HUDEP-2 (cell line): Measurements from ENCODE around the gene TBX10.
A peak's percentile ranks its signal among the peaks of the same experiment; 100 is the strongest.
"Not testable (repeated sequence)": the region's sequence is repeated elsewhere in the genome, so short reads cannot be mapped to it uniquely, and the experiment has no call there.

Experiments used
- DNase-seq, 76 experiments: peaks; one replicate each; lab custom pipeline; 2025; ENCODE audit not compliant: unreplicated experiment in 76 of 76; lab: John Stamatoyannopoulos, UW

Gene TBX10

DNA sequence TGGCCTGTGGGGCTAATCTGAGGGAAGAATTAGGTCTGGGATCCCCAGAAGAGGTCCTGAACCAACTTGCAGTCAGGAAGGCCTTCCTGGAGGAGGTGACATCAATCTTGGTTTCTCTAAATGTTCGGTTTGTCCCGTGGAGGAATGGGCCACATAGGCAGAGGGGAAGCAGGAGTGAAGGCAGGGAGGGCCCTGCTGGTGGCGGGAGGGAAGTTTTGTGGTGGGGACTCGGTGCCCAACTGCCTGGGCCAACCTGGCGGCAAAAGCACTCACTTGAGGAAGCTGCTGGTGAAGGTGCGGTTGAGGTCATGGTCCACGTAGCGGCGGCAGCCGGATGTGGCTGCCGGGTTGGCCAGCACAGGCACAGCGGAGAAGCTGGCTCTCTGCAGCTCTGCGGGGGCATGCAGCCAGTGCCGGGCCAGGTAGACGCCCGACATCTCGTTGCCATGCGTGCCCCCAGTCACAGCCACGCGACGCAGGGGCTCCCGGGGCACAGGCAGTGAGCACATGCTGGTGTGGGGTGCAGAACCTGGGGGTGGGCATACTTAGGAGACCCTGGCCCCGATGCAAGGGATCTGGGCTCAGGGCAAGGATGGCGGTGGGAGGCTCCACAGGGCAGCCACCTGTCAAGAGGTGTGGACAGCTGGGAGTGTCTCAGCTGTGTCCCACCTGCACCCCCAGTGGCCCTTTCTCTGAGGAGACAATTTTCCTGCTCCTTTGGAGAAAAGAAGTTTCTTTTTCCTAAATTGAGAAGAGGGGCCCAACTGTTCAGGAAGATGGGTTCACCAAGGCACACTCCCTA, 7.2 kb upstream of the TBX10 start:
- no peak for DNase-seq

DNA sequence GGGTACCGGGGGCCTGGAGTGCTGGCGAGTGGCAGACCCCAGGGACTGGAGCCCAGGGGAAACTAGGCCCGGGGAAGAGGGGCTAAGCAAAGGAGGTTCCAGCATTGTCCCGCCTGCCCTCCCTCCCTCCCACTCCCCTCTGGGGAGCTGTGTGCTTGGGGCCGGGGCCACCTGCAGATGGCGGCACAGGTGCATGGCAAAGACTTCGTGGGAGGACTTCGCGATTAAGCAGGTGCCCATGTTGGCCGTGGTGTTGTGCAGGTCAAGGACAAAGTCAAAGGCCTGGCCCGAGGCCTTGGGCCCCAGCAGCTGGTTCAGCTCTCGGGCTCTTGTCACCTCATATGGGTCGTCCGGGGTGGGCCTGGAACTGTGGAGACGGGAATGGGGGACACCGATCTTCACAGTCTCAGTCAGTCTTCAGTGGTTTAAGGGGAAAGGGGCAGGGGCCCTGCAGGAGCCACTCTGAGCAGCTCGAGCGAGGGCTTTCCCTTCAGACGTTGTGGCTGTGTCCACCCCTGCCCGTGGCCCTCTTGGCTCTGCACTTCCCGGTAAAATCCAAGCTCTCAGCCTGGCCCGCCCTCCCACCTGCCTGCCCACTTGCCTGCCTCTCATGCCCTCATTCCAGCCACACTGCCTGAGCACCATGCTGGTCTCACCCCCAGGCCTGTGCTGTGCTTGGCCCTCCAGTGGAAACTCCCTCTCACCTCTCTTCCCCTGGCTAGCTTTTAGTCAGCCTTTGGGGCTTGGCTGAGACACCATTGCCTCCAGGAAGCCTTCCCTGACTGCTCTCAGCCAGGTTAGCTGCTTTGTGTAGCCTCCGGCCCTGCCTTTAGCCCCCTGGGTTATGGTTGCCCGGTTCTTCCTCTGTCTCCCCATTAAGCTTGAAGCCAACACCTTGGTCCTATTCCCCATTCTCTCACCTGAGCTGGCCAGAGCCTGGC, 6.2 kb upstream of the TBX10 start:
- no peak for DNase-seq

DNA sequence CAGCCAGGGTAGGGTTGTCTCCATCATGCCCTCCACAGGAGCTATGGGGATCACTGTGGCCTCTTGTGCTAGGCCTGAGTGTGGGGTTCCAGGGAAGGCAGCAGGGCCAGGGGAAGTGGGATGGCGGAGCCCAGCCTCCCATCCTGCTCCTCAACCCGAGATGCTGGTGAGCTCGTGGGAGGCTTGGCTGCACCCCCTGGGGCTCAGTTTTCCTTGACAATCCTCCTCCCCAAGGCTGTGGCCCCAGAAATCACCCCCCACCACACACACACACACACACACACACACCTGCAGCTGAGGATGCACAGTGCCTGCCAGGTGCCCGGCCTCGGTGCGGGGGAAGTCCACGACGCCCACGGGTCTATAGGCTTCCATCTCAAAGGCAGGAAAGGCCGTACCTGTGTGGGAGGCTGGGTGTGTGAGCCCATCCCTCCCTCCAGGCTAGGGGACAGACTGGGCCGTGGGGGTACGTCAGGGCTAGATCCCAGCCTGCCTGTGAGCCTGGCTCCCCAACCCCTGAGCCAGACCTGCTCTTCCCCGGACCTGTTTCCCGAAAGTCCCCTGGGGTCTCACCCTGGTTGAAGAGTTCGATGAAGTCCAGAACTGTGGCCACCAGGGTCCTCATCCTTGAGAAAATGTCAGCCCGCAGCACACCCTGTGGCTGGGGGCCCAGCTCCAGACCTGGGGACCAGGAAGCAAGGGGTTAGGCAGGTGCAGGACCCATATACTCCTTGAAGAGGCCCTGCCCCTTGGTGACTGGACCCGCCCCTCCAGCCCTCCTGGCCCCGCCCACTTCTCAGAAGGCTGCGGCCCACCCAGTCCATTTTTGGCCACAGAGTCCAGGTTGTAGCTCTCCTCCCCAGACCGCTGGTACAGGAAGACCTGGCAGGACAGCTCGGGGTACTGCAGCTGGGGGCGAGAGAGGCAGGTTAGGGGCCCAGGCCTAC, 5.2 kb upstream of the TBX10 start:
- no peak for DNase-seq

- peak in 2 of 76 experiments; percentile 6 to 10 for DNase-seq
These were observed 4.5 kb upstream of the TBX10 start for GRCh38 chr11:67644042-67644441.

- DNase-seq: no peak
These were observed 2.9 kb upstream of the TBX10 start for GRCh38 chr11:67642173-67643120.

DNA sequence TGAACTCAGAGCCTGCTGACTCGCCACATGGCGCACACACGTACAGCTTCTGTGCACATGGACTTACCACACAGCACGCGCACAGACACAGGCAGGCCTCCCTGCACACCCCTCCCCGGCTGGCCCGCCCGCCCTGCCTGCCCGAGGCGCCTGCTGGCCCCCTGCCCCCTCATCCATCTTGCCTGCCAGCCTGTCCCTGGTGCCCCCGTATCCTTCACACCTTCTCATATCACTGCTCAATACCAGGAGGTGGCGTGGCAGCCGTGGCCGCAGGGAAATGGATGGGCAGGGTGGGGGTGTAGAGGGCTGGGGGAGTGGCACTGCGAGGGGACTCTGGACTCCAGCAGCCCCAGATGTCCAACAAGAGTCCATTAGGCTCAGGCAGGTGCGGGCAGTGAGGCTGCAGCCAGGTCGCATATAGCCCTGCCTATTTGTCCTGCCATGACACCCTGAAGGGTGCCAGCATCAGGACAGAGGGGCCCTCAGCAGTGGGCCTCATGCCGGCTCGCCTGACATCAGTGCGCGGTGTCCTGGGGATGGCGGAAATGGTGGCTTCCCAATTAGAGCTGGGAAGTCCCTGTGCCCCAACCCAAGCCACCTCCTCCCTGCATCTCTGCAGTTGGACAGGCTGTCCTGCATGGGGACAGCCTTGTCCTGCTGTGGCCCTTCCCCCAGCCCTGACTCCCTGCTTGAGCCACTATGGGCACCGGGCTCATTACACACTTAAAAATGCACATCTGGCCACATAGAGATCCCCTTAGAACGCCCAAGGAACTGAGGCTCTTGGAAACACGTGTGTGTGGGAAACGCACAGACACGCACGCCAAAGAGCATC, 2.0 kb upstream of the TBX10 start:
- no peak for DNase-seq

DNA sequence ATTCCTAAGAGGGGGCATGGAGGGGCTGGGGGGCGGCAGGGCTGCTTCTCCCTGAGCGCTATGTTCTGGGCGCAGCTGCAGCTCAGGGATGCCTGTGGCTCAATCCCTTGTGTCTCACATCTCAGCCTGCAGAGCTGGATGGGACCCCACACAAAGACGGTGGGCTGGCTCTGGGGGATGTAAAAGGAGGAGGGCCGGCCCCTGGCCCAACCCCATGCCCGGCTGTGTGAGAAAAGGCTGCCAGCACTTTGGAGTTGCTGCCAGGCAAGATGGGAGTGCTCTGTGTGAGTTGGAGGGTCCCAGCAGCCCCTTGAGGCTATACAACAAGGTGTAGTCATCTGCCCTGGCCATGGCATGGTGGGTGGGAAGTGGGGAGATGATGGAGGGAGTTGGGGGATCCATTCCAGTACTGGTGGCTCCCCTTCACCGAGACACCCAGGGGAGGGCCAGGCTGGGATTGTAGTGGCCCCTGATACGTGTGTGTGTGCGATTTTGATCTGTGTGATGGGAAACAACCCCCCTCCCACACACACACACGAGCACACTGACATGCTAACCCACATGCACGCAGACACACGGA, 1.3 kb upstream of the TBX10 start:
- DNase-seq: no peak

DNA sequence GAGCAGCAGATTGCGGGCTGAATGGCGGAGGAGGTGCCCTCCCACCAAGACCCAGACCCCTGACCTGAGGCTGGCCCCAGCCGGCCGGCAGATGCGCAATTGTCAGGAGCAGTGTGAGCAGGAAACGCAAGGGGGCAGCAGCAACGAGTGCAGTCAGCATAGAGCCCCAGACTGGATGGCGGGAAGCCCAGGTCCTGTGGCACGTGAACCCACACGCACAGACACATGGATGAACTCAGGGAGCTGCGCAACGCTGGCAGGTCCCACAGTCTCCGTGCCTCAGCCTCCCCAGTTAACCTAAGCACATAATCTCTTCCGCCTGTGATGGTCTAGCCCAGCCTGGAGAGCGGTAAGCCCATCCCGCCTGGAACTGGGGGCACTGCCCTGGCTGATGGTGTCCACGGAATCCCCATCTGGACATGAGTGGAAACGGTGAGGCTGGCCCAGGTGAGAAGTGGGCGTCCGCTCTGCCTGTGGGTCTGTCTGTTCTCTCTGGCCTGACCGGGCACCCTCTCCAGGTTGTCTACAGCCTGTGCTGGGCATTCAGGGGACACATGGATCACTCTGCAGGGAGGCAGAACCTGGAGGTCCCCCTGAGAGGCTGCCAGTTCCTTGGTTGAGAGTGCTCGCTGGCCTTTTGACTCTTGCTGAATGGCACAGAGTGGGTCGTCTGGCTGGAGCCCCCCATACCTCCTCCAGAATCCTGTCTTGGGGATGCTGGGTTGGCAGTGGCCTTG, 626 bp upstream of the TBX10 start:
- DNase-seq: peak in 47 of 76 experiments; percentile 5 to 72 (median 35)

DNA sequence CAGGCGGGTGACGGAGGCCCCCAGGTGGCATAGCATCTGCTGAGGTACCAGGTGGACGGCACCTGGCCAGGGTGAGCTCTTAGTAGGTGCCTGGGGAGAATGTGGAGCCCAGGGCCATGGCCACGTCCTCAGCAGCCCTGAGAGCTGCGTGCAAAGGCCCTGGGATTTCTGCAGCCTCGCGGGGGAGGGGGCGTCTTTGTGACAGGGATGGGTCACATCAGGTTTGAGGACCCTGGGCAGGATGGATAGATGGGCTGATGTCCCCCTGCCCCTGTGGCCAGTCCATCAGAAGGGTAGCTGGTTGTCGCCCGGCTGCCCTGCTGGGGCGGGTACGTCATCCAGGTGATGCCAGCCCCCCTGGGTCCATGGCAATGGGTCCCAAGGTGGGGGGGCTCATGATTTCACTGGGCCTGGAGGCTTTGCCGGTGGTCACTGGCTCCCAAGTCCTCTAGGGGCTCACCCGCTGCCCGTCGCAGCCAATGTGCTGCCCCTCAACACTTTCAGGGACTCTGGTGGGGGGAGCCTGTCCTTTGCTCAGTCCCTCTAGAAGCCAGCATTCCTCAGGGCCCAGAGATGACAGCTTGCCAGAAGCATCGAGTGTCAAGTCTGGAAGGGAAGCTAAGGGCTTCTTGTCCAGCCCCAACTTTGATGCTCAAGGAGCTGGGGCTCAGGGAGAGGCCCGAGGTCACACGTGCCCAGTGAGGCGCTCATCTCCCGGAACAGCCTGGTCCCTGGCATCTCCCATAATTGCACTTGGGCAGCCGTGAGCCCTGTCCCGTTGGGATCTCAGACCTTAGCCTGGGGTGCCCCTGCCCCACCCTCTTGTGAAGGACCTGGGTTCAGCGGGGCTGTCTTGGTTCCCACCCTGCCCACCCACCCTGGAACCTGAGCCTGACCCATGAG, 777 bp downstream of the TBX10 start:
- DNase-seq: no peak

DNA sequence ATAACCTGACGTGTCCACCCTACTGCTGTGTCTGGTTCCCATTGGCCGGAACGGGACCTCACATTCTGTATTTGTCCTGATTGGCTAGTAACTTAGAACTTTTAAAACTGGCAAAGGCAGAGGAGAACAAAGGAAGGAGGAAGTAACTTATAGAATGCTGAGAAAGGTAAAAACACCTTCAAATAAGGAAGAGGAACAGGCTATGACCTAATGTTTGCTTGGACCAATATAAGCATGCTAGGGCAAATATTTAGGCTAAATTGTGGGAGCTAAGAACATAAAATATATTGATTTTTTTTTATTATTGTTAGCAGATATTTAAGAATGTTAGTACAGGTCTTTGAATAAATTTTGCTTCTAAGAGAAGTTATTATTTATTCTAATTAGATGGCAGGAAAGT, 2.1 kb downstream of the TBX10 start:
- not testable (repeated sequence) for DNase-seq

DNA sequence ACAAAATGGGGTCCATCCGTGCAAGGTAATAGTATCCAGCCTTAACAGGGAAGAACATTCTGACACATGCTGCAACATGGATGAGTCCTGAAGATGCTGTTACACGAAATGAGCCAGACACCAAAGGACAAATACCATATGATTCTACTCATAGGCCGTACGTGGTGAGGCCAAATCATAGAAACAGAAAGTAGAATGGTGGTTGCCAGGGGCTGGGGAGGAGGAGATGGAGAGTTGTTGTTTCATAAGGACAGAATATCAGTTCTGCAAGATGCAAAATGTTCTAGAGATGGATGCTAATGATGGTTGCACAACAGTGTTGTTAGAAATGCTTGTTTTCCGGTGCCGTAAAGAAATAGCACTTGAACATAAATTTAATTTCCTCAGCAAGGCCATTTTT, 2.6 kb downstream of the TBX10 start:
- no peak for DNase-seq

- no peak for DNase-seq
These were observed 4.4 kb downstream of the TBX10 start for GRCh38 chr11:67635231-67635521.

GRCh38 chr11:67634366-67635230, 5.0 kb downstream of the TBX10 start:
- DNase-seq: no peak

DNA sequence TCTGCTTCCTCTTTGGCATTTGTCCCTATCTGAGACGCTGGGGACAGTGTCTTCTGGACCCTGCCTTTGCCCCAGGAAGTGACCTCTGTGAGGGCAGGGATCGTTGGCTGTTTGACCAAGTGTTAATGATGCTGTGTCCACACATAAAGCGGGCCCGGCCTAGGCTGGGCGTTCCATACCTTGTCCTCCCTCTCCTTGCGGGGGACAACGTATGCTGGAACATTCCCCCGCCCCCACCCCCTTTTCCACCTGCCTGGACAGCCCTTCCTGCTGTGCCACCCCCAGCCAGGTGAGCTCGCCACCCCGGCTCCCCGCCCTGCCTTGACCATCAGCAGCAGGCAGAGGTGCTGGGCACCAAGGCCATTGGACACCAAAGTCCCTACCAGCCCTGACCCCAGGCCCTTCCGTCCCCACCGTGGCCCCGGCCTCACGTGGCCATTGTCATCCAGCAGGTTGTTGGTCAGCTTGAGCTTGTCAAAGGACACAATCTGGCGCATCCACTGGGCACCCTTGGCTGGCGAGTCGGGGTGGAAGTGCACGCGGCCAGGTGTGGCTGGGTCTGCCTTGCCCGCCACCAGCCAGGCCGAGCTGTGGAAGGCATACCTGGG, 5.7 kb downstream of the TBX10 start:
- no peak for DNase-seq

DNA sequence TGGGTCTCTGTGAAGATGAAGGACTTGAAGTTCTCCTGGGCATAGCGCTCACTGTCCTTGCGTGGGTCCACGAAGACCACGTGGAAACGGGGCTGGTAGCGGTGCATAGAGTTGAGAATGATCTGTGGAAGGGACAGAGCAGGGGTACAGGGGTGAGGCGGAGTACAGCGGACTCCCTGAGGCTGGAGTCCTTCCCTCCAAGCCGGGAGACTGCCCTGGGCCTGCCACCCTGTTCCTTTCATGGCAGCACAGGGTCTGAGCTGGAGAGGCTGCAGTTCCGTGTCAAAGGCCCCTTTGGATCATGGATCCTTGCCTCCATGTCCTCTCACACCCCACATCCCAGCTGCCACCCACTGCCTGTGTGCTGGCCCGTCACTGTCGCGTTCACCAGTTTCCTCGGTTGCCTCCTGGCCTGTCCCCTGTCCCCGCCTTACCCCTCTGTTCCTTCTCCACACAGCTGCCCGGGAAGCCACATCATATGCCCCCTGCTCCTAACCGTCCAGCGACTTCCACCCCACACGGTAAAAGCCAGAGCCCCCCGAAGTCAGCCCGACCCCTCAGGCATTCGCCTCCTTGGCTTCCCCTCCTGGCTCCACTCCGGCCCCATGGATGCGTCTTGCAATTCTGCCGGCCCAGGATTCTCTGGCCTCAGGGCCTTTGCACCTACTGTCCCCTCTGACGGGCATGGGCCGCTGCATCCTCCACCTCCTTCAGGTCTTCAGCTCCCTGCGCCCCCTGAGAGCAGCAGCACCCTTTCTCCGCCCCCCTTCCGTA, 6.4 kb downstream of the TBX10 start:
- no peak for DNase-seq
